SK-N-SH (cell line): ENCODE measurements around the gene SCARB1. TPM values are rescaled to one million over a fixed set of nuclear protein-coding genes. Genes with fewer than 3 reads are reported as not detected.

ENCODE experiments used
- CTCF ChIA-PET: fragments of 300-600, 350-600 bp; formaldehyde crosslinking; extraction: SDS; loops from one replicate; lab custom pipeline; 2021; lab: Yijun Ruan, JAX
- POLR2A ChIA-PET: fragments of 350-600 bp; sonication (Branson Sonifier 250); formaldehyde crosslinking; extraction: SDS; loops from one replicate; lab custom pipeline; 2020; ENCODE audit warnings: antibody characterized with exemption, inconsistent platforms; lab: Yijun Ruan, JAX
- DNase-seq: peaks from one replicate; pipeline ENCODE4 v3.0.0; 2012
- H2AFZ ChIP-seq: fragments of 200-600 bp; sonication (generic); 2 replicates; pipeline ENCODE4 v1.8.1; 2016; ENCODE audit warnings: antibody characterized with exemption, mild to moderate bottlenecking, low read depth
- H3F3A ChIP-seq: fragments of 200-600 bp; sonication (generic); replicated peaks from 2 replicates; pipeline ENCODE3; 2016; ENCODE audit warnings: antibody characterized with exemption, mild to moderate bottlenecking; ENCODE audit not compliant: insufficient read depth
- H3K27ac ChIP-seq, 2 experiments: fragments of 200-500 bp in 1 of 2; fragments of 200-600 bp in 1 of 2; sonication (Bioruptor generic) in 1 of 2; sonication (generic), shearing (Covaris generic) in 1 of 2; 2 replicates each; pipeline versions ENCODE4 v1.5.1 to v1.6.1; 2014 to 2016; ENCODE audit warnings: low read depth in 2 of 2, inconsistent platforms in 1 of 2, low read length in 1 of 2, mild to moderate bottlenecking in 1 of 2, mixed read lengths in 1 of 2
- H3K27me3 ChIP-seq: fragments of 200-600 bp; sonication (generic), shearing (Covaris generic); 2 replicates; pipeline ENCODE4 v1.6.1; 2016; ENCODE audit warnings: mixed run types; ENCODE audit not compliant: insufficient read depth
- H3K36me3 ChIP-seq, 2 experiments: fragments of 200-500 bp in 1 of 2; fragments of 200-600 bp in 1 of 2; sonication (Bioruptor generic) in 1 of 2; sonication (generic) in 1 of 2; replicated peaks in 1 of 2; 2 replicates each; pipeline versions ENCODE3 to v1.5.1; 2014 to 2016; ENCODE audit warnings: low read length in 1 of 2, mild to moderate bottlenecking in 1 of 2; ENCODE audit not compliant: insufficient read depth in 2 of 2, control insufficient read depth in 1 of 2
- H3K4me1 ChIP-seq, 2 experiments: fragments of 200-500 bp in 1 of 2; fragments of 200-600 bp in 1 of 2; sonication (Bioruptor generic) in 1 of 2; sonication (generic), shearing (Covaris generic) in 1 of 2; 2 replicates each; pipeline versions ENCODE4 v1.5.1 to v1.6.1; 2014 to 2016; ENCODE audit warnings: low read depth in 1 of 2, low read length in 1 of 2, mixed run types in 1 of 2; ENCODE audit not compliant: insufficient read depth in 2 of 2, control insufficient read depth in 1 of 2
- H3K4me2 ChIP-seq: fragments of 200-600 bp; sonication (generic), shearing (Covaris generic); 2 replicates; pipeline ENCODE4 v1.6.1; 2017; ENCODE audit warnings: mixed run types
- H3K4me3 ChIP-seq, 2 experiments: fragments of 200-500 bp in 1 of 2; fragments of 200-600 bp in 1 of 2; sonication (Bioruptor generic) in 1 of 2; sonication (generic), shearing (Covaris generic) in 1 of 2; 2 replicates each; pipeline versions ENCODE4 v1.5.1 to v1.8.1; 2014 to 2016; ENCODE audit warnings: low read depth in 2 of 2, inconsistent platforms in 1 of 2, low read length in 1 of 2, mild to moderate bottlenecking in 1 of 2, mixed read lengths in 1 of 2, moderate library complexity in 1 of 2
- H3K79me2 ChIP-seq: fragments of 200-600 bp; sonication (generic); 2 replicates; pipeline ENCODE4 v1.8.1; 2017; ENCODE audit warnings: mild to moderate bottlenecking; ENCODE audit not compliant: insufficient read depth
- H3K9ac ChIP-seq: fragments of 200-600 bp; sonication (generic); 2 replicates; pipeline ENCODE4 v1.6.1; 2017; ENCODE audit warnings: mixed run types
- H3K9me2 ChIP-seq: fragments of 200-600 bp; sonication (generic); 2 replicates; pipeline ENCODE4 v1.6.1; 2017; ENCODE audit warnings: mixed run types
- H3K9me3 ChIP-seq: fragments of 200-600 bp; sonication (generic); 2 replicates; pipeline ENCODE4 v1.6.1; 2017; ENCODE audit warnings: mixed run types, mild to moderate bottlenecking, moderate library complexity
- H4K20me1 ChIP-seq: fragments of 200-600 bp; sonication (generic); 2 replicates; pipeline ENCODE4 v1.6.1; 2017; ENCODE audit warnings: mild to moderate bottlenecking, mixed run types; ENCODE audit not compliant: insufficient read depth
- EP300 ChIP-seq, 2 experiments: IDR thresholded peaks; 2 replicates each; pipeline versions ENCODE4 v1.4.0 to v1.6.1; 2012; ENCODE audit warnings: borderline replicate concordance in 1 of 2, low read depth in 1 of 2, low read length in 1 of 2
- EZH2phosphoT487 ChIP-seq: fragments of 200-600 bp; sonication (generic); IDR thresholded peaks from 2 replicates; pipeline ENCODE4 v1.6.1; 2017; ENCODE audit warnings: low read depth, mixed run types, mild to moderate bottlenecking, antibody characterized with exemption, moderate library complexity, borderline replicate concordance
- FOSL2 ChIP-seq: IDR thresholded peaks from 2 replicates; pipeline ENCODE4 v1.4.0; 2012; ENCODE audit warnings: low read depth, mild to moderate bottlenecking, moderate library complexity, borderline replicate concordance
- FOXM1 ChIP-seq: IDR thresholded peaks from 2 replicates; pipeline ENCODE4 v1.4.0; 2012; ENCODE audit warnings: low read depth, mild to moderate bottlenecking
- GABPA ChIP-seq: IDR thresholded peaks from 2 replicates; pipeline ENCODE4 v1.4.0; 2012; ENCODE audit warnings: low read depth, mild to moderate bottlenecking
- GATA2 ChIP-seq: sonication (generic); formaldehyde crosslinking; IDR thresholded peaks from 2 replicates; pipeline ENCODE4 v1.5.0; 2020; ENCODE audit warnings: mild to moderate bottlenecking, missing genetic modification reagents
- IRF3 ChIP-seq: fragments of 150-350 bp; IDR thresholded peaks from 2 replicates; pipeline ENCODE4 v1.6.1; 2016; ENCODE audit warnings: mild to moderate bottlenecking, low read depth, low read length
- JUND ChIP-seq: IDR thresholded peaks from 2 replicates; pipeline ENCODE4 v1.4.0; 2012
- MAX ChIP-seq: IDR thresholded peaks from 2 replicates; pipeline ENCODE4 v1.4.0; 2012; ENCODE audit warnings: low read depth
- MXI1 ChIP-seq: IDR thresholded peaks from 2 replicates; pipeline ENCODE4 v1.6.1; 2012; ENCODE audit warnings: mild to moderate bottlenecking, low read depth, low read length, improper control_type of control experiment
- NFIC ChIP-seq: IDR thresholded peaks from 2 replicates; pipeline ENCODE4 v1.4.0; 2012; ENCODE audit warnings: borderline replicate concordance
- NRF1 ChIP-seq: IDR thresholded peaks from 2 replicates; pipeline ENCODE4 v1.6.1; 2012; ENCODE audit warnings: low read depth, mild to moderate bottlenecking, low read length
- POLR2AphosphoS5 ChIP-seq: IDR thresholded peaks from 2 replicates; pipeline ENCODE4 v1.6.1; 2012; ENCODE audit warnings: low read depth, low read length
- RAD21 ChIP-seq: IDR thresholded peaks from 2 replicates; pipeline ENCODE4 v1.6.1; 2012; ENCODE audit warnings: mild to moderate bottlenecking, low read length
- RXRA ChIP-seq: IDR thresholded peaks from 2 replicates; pipeline ENCODE4 v1.4.0; 2012; ENCODE audit warnings: low read depth, mild to moderate bottlenecking, borderline replicate concordance
- SMC3 ChIP-seq: IDR thresholded peaks from 2 replicates; pipeline ENCODE4 v1.6.1; 2012; ENCODE audit warnings: low read depth, low read length, improper control_type of control experiment
- TAF1 ChIP-seq: IDR thresholded peaks from 2 replicates; pipeline ENCODE4 v1.6.1; 2012; ENCODE audit warnings: low read depth, mild to moderate bottlenecking, low read length, moderate library complexity, borderline replicate concordance
- TEAD4 ChIP-seq: IDR thresholded peaks from 2 replicates; pipeline ENCODE4 v1.4.0; 2012; ENCODE audit warnings: mild to moderate bottlenecking, borderline replicate concordance; ENCODE audit not compliant: insufficient read depth
- USF1 ChIP-seq: IDR thresholded peaks from 2 replicates; pipeline ENCODE4 v1.4.0; 2012; ENCODE audit warnings: low read depth, borderline replicate concordance
- WGBS: methylation state at CpG from one replicate; pipeline ENCODE4 v1.1.6; 2017; ENCODE audit warnings: low lambda C conversion rate; 5-methylcytosine and 5-hydroxymethylcytosine counted together
- polyA plus RNA-seq, 3 experiments: library from polyadenylated mRNA; depleted of rRNA; stranded (reverse); fragments of >200 nt; gene quantifications; 2 replicates each; pipeline ENCODE4 v1.2.3, GENCODE V29; 2012

The SCARB1 gene
- polyA plus RNA-seq, 1 of the 3 experiments (the other 2 are of a cell fraction): 33.0 TPM

GRCh38 chr12:124822218-124822617 lies 41.4 kb downstream of the SCARB1 start (continued):
- no peak for TF ChIP-seq JUND
- TF ChIP-seq EZH2phosphoT487: no peak
- TF ChIP-seq GATA2: no peak
- no peak for TF ChIP-seq NRF1

GRCh38 chr12:124821252-124822200 lies 42.1 kb downstream of the SCARB1 start:
- Histone ChIP-seq H3K27me3 (no peaks in the 10 kb centered on the region), H3K4me2 (no peak overlapping the region), H3K36me3 (no peaks in the 10 kb centered on the region), H3K9me2 (no peaks in the 10 kb centered on the region), H3F3A (no peaks in the 10 kb centered on the region), H3K9ac (no peak overlapping the region), H4K20me1 (no peaks in the 10 kb centered on the region), H3K4me1 (peaks cover 0 to 2% of the 10 kb centered on the region in 2 experiments; a peak in 1 of 4 replicates), H3K79me2 (no peaks in the 10 kb centered on the region), H3K9me3 (no peaks in the 10 kb centered on the region), H3K27ac (no peak overlapping the region), H2AFZ (no peak overlapping the region), H3K4me3 (no peak overlapping the region)
- WGBS: 91% methylated on average over 16 of the region's 16 CpGs
- TF ChIP-seq MXI1 (no peak), EP300 (IDR thresholded peaks at IDR 0.05; ENCODE audit: borderline replicate concordance in 1 of 2, low read depth in 1 of 2, low read length in 1 of 2) (no peak), TAF1 (no peak), IRF3 (no peak), NFIC (no peak), USF1 (no peak), RXRA (no peak), GABPA (no peak), TEAD4 (no peak)
- CTCF ChIA-PET: no interaction called here
- DNase-seq: no peak
- POLR2A ChIA-PET: no interaction called here

- Histone ChIP-seq H3K27ac (no peak overlapping the region), H3K4me3 (no peak overlapping the region), H3K4me2 (no peak overlapping the region), H4K20me1 (no peaks in the 10 kb centered on the region), H3K9me2 (no peaks in the 10 kb centered on the region), H3K4me1 (no peaks in the 10 kb centered on the region), H3K36me3 (no peaks in the 10 kb centered on the region), H3F3A (no peaks in the 10 kb centered on the region), H3K27me3 (no peaks in the 10 kb centered on the region), H3K9ac (no peak overlapping the region), H2AFZ (no peak overlapping the region), H3K79me2 (no peaks in the 10 kb centered on the region), H3K9me3 (no peaks in the 10 kb centered on the region)
- TF ChIP-seq JUND (no peak), IRF3 (no peak), EZH2phosphoT487 (no peak), NFIC (no peak), MAX (no peak), FOSL2 (no peak), SMC3 (no peak), FOXM1 (no peak), NRF1 (no peak), RAD21 (no peak), POLR2AphosphoS5 (no peak)
- 95% methylated on average over 9 of the region's 9 CpGs for WGBS
- ChIA-PET CTCF (interaction anchor here (1.3 to 3.7 kb wide), 2 partner anchors 11 to 86 kb away, joined by 3 to 17 read pairs; no protein-coding TSS in a partner anchor), POLR2A (interaction anchor here (1.1 kb wide), 1 partner anchor 18 kb away, joined by 3 read pairs; no protein-coding TSS in a partner anchor)
- DNase-seq: no peak
Observed at GRCh38 chr12:124820199-124820598, 43.5 kb downstream of the SCARB1 start.
